SK-N-SH (cell line): Measurements from ENCODE around the gene VTN. TPM values are rescaled to one million over a fixed set of nuclear protein-coding genes. Genes with fewer than 3 reads are reported as not detected.

Experiments
- CTCF ChIA-PET: fragments of 300-600, 350-600 bp; formaldehyde crosslinking; extraction: SDS; loops from one replicate; lab custom pipeline; 2021; lab: Yijun Ruan, JAX
- POLR2A ChIA-PET: fragments of 350-600 bp; sonication (Branson Sonifier 250); formaldehyde crosslinking; extraction: SDS; loops from one replicate; lab custom pipeline; 2020; ENCODE audit warnings: antibody characterized with exemption, inconsistent platforms; lab: Yijun Ruan, JAX
- DNase-seq: peaks from one replicate; pipeline ENCODE4 v3.0.0; 2012
- H2AFZ ChIP-seq: fragments of 200-600 bp; sonication (generic); 2 replicates; pipeline ENCODE4 v1.8.1; 2016; ENCODE audit warnings: antibody characterized with exemption, mild to moderate bottlenecking, low read depth
- H3F3A ChIP-seq: fragments of 200-600 bp; sonication (generic); replicated peaks from 2 replicates; pipeline ENCODE3; 2016; ENCODE audit warnings: antibody characterized with exemption, mild to moderate bottlenecking; ENCODE audit not compliant: insufficient read depth
- H3K27ac ChIP-seq, 2 experiments: fragments of 200-500 bp in 1 of 2; fragments of 200-600 bp in 1 of 2; sonication (Bioruptor generic) in 1 of 2; sonication (generic), shearing (Covaris generic) in 1 of 2; 2 replicates each; pipeline versions ENCODE4 v1.5.1 to v1.6.1; 2014 to 2016; ENCODE audit warnings: low read depth in 2 of 2, inconsistent platforms in 1 of 2, low read length in 1 of 2, mild to moderate bottlenecking in 1 of 2, mixed read lengths in 1 of 2
- H3K27me3 ChIP-seq: fragments of 200-600 bp; sonication (generic), shearing (Covaris generic); 2 replicates; pipeline ENCODE4 v1.6.1; 2016; ENCODE audit warnings: mixed run types; ENCODE audit not compliant: insufficient read depth
- H3K36me3 ChIP-seq, 2 experiments: fragments of 200-500 bp in 1 of 2; fragments of 200-600 bp in 1 of 2; sonication (Bioruptor generic) in 1 of 2; sonication (generic) in 1 of 2; replicated peaks in 1 of 2; 2 replicates each; pipeline versions ENCODE3 to v1.5.1; 2014 to 2016; ENCODE audit warnings: low read length in 1 of 2, mild to moderate bottlenecking in 1 of 2; ENCODE audit not compliant: insufficient read depth in 2 of 2, control insufficient read depth in 1 of 2
- H3K4me1 ChIP-seq, 2 experiments: fragments of 200-500 bp in 1 of 2; fragments of 200-600 bp in 1 of 2; sonication (Bioruptor generic) in 1 of 2; sonication (generic), shearing (Covaris generic) in 1 of 2; 2 replicates each; pipeline versions ENCODE4 v1.5.1 to v1.6.1; 2014 to 2016; ENCODE audit warnings: low read depth in 1 of 2, low read length in 1 of 2, mixed run types in 1 of 2; ENCODE audit not compliant: insufficient read depth in 2 of 2, control insufficient read depth in 1 of 2
- H3K4me2 ChIP-seq: fragments of 200-600 bp; sonication (generic), shearing (Covaris generic); 2 replicates; pipeline ENCODE4 v1.6.1; 2017; ENCODE audit warnings: mixed run types
- H3K4me3 ChIP-seq, 2 experiments: fragments of 200-500 bp in 1 of 2; fragments of 200-600 bp in 1 of 2; sonication (Bioruptor generic) in 1 of 2; sonication (generic), shearing (Covaris generic) in 1 of 2; 2 replicates each; pipeline versions ENCODE4 v1.5.1 to v1.8.1; 2014 to 2016; ENCODE audit warnings: low read depth in 2 of 2, inconsistent platforms in 1 of 2, low read length in 1 of 2, mild to moderate bottlenecking in 1 of 2, mixed read lengths in 1 of 2, moderate library complexity in 1 of 2
- H3K79me2 ChIP-seq: fragments of 200-600 bp; sonication (generic); 2 replicates; pipeline ENCODE4 v1.8.1; 2017; ENCODE audit warnings: mild to moderate bottlenecking; ENCODE audit not compliant: insufficient read depth
- H3K9ac ChIP-seq: fragments of 200-600 bp; sonication (generic); 2 replicates; pipeline ENCODE4 v1.6.1; 2017; ENCODE audit warnings: mixed run types
- H3K9me2 ChIP-seq: fragments of 200-600 bp; sonication (generic); 2 replicates; pipeline ENCODE4 v1.6.1; 2017; ENCODE audit warnings: mixed run types
- H3K9me3 ChIP-seq: fragments of 200-600 bp; sonication (generic); 2 replicates; pipeline ENCODE4 v1.6.1; 2017; ENCODE audit warnings: mixed run types, mild to moderate bottlenecking, moderate library complexity
- H4K20me1 ChIP-seq: fragments of 200-600 bp; sonication (generic); 2 replicates; pipeline ENCODE4 v1.6.1; 2017; ENCODE audit warnings: mild to moderate bottlenecking, mixed run types; ENCODE audit not compliant: insufficient read depth
- FOSL2 ChIP-seq: IDR thresholded peaks from 2 replicates; pipeline ENCODE4 v1.4.0; 2012; ENCODE audit warnings: low read depth, mild to moderate bottlenecking, moderate library complexity, borderline replicate concordance
- FOXM1 ChIP-seq: IDR thresholded peaks from 2 replicates; pipeline ENCODE4 v1.4.0; 2012; ENCODE audit warnings: low read depth, mild to moderate bottlenecking
- JUND ChIP-seq: IDR thresholded peaks from 2 replicates; pipeline ENCODE4 v1.4.0; 2012
- MXI1 ChIP-seq: IDR thresholded peaks from 2 replicates; pipeline ENCODE4 v1.6.1; 2012; ENCODE audit warnings: mild to moderate bottlenecking, low read depth, low read length, improper control_type of control experiment
- RAD21 ChIP-seq: IDR thresholded peaks from 2 replicates; pipeline ENCODE4 v1.6.1; 2012; ENCODE audit warnings: mild to moderate bottlenecking, low read length
- RCOR1 ChIP-seq: fragments of 150-350 bp; IDR thresholded peaks from 2 replicates; pipeline ENCODE4 v1.6.1; 2017; ENCODE audit warnings: antibody characterized with exemption, low read length
- RXRA ChIP-seq: IDR thresholded peaks from 2 replicates; pipeline ENCODE4 v1.4.0; 2012; ENCODE audit warnings: low read depth, mild to moderate bottlenecking, borderline replicate concordance
- SIN3A ChIP-seq: IDR thresholded peaks from 2 replicates; pipeline ENCODE4 v1.6.1; 2012; ENCODE audit warnings: low read depth, mild to moderate bottlenecking, low read length, moderate library complexity, borderline replicate concordance
- TCF12 ChIP-seq: IDR thresholded peaks from 2 replicates; pipeline ENCODE4 v1.4.0; 2012
- WGBS: methylation state at CpG from one replicate; pipeline ENCODE4 v1.1.6; 2017; ENCODE audit warnings: low lambda C conversion rate; 5-methylcytosine and 5-hydroxymethylcytosine counted together
- polyA plus RNA-seq, 3 experiments: library from polyadenylated mRNA; depleted of rRNA; stranded (reverse); fragments of >200 nt; gene quantifications; 2 replicates each; pipeline ENCODE4 v1.2.3, GENCODE V29; 2012
- TF ChIP-seq, protein P1 (sequence below): IDR thresholded peaks from 2 replicates; pipeline ENCODE4 v1.6.1; 2012; ENCODE audit warnings: mild to moderate bottlenecking, low read depth, low read length, moderate library complexity
- TF ChIP-seq, protein P2 (sequence below): IDR thresholded peaks from 2 replicates; pipeline ENCODE4 v1.4.0; 2012; ENCODE audit warnings: low read depth, borderline replicate concordance

Gene VTN
- polyA plus RNA-seq, 1 of the 3 experiments (the other 2 are of a cell fraction): 1.2 TPM

DNA sequence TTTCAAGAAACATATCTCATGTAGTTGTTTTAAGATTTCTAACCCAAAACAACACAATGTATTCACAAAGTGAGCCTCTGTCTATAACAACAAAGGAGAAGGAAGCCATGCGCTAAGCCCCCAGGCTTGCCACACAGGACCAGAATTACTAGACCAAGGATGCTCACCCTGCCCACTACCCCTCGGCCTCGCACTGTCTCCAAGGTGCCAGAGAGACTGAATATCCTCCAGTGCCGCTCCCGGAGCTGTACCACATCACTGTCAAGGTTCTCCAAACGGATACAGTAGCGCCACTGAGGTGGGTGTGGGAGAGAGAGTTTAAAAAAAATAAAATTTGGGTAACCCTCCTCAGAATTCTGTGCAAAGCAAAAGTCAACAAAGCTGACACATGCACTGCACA is 19.8 kb downstream of the VTN start:
- no peaks in the 10 kb centered on the region for H4K20me1 ChIP-seq
- H3K9ac ChIP-seq: no peak overlapping the region
- TF ChIP-seq, protein P1, sequence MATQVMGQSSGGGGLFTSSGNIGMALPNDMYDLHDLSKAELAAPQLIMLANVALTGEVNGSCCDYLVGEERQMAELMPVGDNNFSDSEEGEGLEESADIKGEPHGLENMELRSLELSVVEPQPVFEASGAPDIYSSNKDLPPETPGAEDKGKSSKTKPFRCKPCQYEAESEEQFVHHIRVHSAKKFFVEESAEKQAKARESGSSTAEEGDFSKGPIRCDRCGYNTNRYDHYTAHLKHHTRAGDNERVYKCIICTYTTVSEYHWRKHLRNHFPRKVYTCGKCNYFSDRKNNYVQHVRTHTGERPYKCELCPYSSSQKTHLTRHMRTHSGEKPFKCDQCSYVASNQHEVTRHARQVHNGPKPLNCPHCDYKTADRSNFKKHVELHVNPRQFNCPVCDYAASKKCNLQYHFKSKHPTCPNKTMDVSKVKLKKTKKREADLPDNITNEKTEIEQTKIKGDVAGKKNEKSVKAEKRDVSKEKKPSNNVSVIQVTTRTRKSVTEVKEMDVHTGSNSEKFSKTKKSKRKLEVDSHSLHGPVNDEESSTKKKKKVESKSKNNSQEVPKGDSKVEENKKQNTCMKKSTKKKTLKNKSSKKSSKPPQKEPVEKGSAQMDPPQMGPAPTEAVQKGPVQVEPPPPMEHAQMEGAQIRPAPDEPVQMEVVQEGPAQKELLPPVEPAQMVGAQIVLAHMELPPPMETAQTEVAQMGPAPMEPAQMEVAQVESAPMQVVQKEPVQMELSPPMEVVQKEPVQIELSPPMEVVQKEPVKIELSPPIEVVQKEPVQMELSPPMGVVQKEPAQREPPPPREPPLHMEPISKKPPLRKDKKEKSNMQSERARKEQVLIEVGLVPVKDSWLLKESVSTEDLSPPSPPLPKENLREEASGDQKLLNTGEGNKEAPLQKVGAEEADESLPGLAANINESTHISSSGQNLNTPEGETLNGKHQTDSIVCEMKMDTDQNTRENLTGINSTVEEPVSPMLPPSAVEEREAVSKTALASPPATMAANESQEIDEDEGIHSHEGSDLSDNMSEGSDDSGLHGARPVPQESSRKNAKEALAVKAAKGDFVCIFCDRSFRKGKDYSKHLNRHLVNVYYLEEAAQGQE: no peak
- TF ChIP-seq JUND: no peak
- TF ChIP-seq TCF12: no peak
- TF ChIP-seq, protein P2, sequence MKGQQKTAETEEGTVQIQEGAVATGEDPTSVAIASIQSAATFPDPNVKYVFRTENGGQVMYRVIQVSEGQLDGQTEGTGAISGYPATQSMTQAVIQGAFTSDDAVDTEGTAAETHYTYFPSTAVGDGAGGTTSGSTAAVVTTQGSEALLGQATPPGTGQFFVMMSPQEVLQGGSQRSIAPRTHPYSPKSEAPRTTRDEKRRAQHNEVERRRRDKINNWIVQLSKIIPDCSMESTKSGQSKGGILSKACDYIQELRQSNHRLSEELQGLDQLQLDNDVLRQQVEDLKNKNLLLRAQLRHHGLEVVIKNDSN: no peak
- CTCF ChIA-PET: no interaction called here
- peaks cover 66 to 73% of the 10 kb centered on the region in 2 experiments for H3K36me3 ChIP-seq
- H3K4me2 ChIP-seq: no peak overlapping the region
- peaks cover 9 to 22% of the 10 kb centered on the region in 2 experiments for H3K4me1 ChIP-seq
- H3F3A ChIP-seq: peaks cover 36% of the 10 kb centered on the region
- H3K79me2 ChIP-seq: peaks cover 11% of the 10 kb centered on the region; the same call in 1 of the 2 replicates
- 99% methylated on average over 7 of the region's 7 CpGs for WGBS
- no peak overlapping the region for H3K27ac ChIP-seq
- H2AFZ ChIP-seq: no peak overlapping the region
- no peaks in the 10 kb centered on the region for H3K9me3 ChIP-seq
- H3K4me3 ChIP-seq: no peak overlapping the region
- no peak for DNase-seq
- POLR2A ChIA-PET: no interaction called here
- no peaks in the 10 kb centered on the region for H3K27me3 ChIP-seq
- no peaks in the 10 kb centered on the region for H3K9me2 ChIP-seq

DNA sequence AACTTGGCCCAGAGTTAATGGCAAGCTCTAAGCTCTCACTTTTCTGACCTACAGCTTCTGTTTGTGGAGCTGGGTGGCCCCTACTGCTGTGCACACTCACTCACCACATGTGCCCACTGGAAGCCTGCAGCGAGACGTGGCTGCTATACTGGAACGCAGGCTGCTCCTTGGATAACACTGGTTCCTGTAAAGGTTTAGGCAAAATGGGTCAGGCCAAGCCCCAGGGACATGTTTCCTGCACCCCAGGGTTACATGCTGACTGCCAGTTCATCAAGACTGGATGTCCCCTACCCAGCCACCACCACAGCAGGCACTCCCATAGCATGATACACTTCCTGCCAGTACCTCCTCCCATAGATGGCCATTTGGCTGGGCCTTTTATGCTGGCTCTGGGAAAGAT is 21.1 kb downstream of the VTN start:
- H3K79me2 ChIP-seq: peaks cover 7% of the 10 kb centered on the region; the same call in 1 of the 2 replicates
- TF ChIP-seq FOSL2: no peak
- TF ChIP-seq JUND: no peak
- no peak for TF ChIP-seq TCF12
- no peak for TF ChIP-seq FOXM1
- TF ChIP-seq RXRA: no peak
- TF ChIP-seq MXI1: no peak
- TF ChIP-seq RCOR1: no peak
- no peak for TF ChIP-seq RAD21
- TF ChIP-seq, protein P2: no peak
- TF ChIP-seq SIN3A: no peak
- no peak overlapping the region for H2AFZ ChIP-seq
- H3K4me3 ChIP-seq: no peak overlapping the region
- WGBS: 77% methylated on average over 3 of the region's 3 CpGs
- no peaks in the 10 kb centered on the region for H4K20me1 ChIP-seq
- H3K27me3 ChIP-seq: no peaks in the 10 kb centered on the region
- ChIA-PET POLR2A (interaction anchor here (0.6 to 2.9 kb wide), 3 partner anchors 9 to 308 kb away, joined by 3 to 15 read pairs (median 10); partner anchors contain the start of genes IFT20, POLDIP2 and TNFAIP1), CTCF (no interaction called here)
- no peak overlapping the region; a peak in 1 of 4 replicates for H3K27ac ChIP-seq
- no peak for DNase-seq
- no peaks in the 10 kb centered on the region for H3K9me3 ChIP-seq
- no peak overlapping the region for H3K9ac ChIP-seq
- peaks cover 67 to 77% of the 10 kb centered on the region in 2 experiments for H3K36me3 ChIP-seq
- H3F3A ChIP-seq: peaks cover 43% of the 10 kb centered on the region
- no peaks in the 10 kb centered on the region for H3K9me2 ChIP-seq
- H3K4me2 ChIP-seq: no peak overlapping the region
- H3K4me1 ChIP-seq: peaks cover 9 to 23% of the 10 kb centered on the region in 2 experiments
